Astrocyte of the cerebellum (primary cell): ENCODE data around the gene PNKP.

Experiments
- DNase-seq: peaks from one replicate; pipeline ENCODE4 v3.0.0-alpha.2; 2011; ENCODE audit warnings: low read depth
- H3K4me3 ChIP-seq: 2 replicates; pipeline ENCODE4 v1.5.1; 2011; ENCODE audit warnings: mild to moderate bottlenecking, low read depth, low read length, moderate library complexity
- in situ Hi-C: cut with HindIII; loops from 2 replicates; pipeline ENCODE4 v1.10.0; 2017; ENCODE audit warnings: low sequenced_read_pairs
- TF ChIP-seq, protein P1 (sequence below): IDR thresholded peaks from 2 replicates; pipeline ENCODE4 v1.5.1; 2012; ENCODE audit warnings: low read length, low read depth, moderate library complexity, mild to moderate bottlenecking; ENCODE audit errors: missing control alignments

PNKP gene

DNA sequence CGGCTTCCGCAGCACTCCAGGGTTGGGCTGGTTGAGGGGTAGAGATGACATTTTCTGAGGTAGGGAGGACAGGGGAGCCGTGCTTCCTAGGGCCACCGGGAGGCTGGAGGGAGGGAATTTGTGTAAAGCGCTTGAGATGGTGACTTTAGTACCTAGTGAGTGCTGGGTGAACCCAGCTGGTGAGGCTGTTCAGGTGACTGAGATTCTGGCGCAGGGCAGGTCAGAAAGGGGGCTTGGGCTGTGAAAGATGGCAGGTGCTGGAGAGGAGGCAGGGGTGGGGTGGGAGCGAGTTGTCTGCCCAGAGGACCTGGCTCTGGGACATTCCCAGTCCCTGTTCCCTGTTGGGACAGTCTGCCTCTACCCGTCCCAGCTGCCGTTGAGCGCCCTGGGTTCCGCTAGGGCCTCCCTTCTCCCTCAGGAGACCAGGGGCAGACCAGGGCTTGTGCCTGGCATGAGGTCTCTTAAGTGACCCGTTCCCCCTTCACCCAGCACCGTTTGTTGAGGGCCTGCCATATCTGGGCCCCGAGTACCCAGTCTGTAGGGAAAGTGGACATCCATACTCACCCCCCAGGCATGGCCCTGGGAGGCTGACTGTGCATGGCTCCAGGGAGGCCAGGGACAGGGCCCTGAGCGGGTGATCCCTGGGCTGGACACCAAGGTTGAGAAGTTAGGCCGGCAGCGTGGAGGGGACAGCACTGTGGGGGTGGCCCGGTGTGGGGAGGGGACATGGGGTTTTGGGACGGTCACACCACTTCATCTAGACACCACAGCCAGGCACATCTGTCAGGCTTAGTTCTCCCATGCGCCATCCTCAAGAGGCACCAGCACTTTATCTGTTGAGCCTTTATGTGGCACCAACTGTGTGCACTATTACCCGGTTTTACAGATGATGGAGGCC, 11.5 kb downstream of the PNKP start:
- H3K4me3 ChIP-seq, result no peak overlapping the region
- no peak for DNase-seq
- TF ChIP-seq, protein P1, sequence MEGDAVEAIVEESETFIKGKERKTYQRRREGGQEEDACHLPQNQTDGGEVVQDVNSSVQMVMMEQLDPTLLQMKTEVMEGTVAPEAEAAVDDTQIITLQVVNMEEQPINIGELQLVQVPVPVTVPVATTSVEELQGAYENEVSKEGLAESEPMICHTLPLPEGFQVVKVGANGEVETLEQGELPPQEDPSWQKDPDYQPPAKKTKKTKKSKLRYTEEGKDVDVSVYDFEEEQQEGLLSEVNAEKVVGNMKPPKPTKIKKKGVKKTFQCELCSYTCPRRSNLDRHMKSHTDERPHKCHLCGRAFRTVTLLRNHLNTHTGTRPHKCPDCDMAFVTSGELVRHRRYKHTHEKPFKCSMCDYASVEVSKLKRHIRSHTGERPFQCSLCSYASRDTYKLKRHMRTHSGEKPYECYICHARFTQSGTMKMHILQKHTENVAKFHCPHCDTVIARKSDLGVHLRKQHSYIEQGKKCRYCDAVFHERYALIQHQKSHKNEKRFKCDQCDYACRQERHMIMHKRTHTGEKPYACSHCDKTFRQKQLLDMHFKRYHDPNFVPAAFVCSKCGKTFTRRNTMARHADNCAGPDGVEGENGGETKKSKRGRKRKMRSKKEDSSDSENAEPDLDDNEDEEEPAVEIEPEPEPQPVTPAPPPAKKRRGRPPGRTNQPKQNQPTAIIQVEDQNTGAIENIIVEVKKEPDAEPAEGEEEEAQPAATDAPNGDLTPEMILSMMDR, result no peak
- in situ Hi-C loops, result no loop called here

DNA sequence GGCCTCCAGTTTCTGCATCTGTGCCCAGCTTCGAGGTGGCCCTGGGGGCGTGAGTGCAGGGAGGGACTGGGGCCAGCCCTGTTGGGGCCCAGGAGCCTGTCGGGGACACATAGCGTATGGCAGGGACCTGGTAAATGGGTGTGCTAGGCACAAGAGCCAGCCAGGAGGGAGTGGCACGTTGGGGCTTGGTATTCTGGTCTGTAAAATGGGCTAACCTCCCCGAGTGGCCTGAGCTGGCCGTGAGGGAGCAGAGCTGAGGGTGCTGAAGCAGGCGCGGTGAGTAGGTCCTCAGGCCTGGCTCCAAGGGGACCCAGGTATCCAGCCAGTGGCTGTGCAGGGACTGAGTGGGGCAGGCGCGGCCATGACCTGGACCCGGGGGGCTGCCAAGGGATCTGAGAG, 12.1 kb downstream of the PNKP start:
- H3K4me3 ChIP-seq, result no peak overlapping the region

DNA sequence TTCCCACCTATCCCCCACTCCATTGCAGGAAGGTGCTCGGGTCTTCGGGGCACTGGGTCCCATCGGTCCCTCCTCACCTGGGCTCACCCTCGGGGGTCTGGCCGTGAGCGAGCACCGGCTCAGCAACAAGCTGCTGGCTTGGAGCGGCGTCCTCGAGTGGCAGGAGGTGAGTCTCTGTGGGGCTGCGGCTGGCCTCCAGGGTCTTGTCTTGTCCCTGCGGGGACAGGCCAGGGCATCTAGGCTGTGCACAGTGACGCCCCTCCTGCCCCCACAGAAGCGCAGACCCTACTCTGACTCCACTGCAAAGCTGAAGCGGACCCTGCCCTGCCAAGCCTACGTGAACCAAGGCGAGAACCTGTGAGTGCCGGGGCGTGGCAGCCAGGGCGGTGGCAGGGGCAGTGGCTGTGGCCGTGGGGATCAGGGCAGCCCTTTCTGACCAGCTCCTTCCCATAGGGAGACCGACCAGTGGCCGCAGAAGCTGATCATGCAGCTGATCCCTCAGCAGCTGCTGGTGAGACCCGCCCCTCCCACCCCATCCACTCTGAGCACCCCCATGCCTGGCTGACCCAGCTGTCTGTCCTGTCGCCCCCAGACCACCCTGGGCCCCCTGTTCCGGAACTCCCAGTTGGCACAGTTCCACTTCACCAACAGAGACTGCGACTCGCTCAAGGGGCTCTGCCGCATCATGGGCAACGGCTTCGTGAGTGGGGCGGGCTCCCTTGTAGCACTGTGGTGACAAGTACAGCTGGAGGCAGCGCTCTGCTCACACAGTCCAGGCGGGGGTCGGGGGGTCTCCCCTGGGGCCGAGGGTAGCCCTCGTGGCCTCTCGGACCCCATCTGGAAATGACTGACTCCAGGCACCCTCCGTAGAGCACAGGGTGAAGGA, 12.8 kb downstream of the PNKP start:
- in situ Hi-C loops, result no loop called here
- TF ChIP-seq, protein P1, result no peak
- no peak for DNase-seq
- no peak overlapping the region for H3K4me3 ChIP-seq

More for the DNA sequence above, 12.1 kb downstream of the PNKP start:
- in situ Hi-C loops, result no loop called here
- TF ChIP-seq, protein P1, result no peak
- no peak for DNase-seq

DNA sequence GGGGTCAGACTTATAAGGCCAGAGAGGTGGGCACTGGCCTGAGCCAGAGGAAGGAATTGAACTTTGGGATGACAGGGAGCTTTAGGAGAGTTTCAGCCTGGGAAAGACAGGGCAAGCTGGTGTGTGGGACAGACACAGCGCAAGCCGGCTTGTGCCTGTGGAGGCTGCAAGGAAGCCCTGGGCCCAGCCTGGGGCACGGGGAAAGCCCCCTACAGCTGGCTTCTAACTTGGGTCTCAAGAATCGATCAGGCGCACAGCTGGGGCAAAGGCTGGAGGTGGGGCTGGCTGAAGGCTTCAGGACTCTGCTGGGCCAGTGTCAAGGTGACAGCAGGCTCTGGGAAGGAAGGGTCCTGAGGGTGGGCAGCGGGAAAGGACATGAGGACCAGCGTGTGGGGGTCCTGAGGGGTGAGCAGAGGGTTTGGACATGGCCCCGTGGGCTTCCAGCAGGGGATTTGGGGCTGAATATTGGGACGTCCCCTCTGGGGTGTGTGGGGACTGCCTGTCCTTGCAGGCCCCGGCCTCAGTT, 13.5 kb downstream of the PNKP start:
- H3K4me3 ChIP-seq, result no peak overlapping the region
- TF ChIP-seq, protein P1, result no peak
- in situ Hi-C loops, result no loop called here
- no peak for DNase-seq

DNA sequence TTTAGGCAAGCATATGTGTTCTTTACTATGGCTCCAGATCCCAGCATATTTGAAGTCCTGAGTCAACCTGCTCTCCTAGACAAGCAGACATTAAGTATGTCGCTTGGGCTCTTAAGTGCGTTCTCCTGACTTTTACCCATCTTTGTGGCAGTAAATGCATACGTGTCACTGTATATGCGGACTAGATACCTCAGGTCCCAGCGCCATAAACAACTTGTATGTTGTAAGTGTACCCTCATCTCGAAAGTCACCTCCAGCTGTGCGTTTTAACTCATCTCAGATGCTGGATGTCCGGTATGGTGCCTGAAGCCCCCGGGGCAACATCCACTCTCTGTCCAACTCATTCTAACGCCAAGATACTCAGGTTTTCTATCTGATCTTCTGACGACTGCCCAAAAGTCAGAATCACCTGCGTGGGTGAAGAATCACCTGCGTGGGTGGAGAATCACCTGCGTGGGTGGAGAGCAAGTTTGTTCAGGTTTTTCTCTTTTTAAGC, 14.7 kb downstream of the PNKP start:
- in situ Hi-C loops, result no loop called here
- DNase-seq, result no peak
- TF ChIP-seq, protein P1, result no peak
- peak overlapping the region; percentile 82 for H3K4me3 ChIP-seq
